IPS DF 6.9 (cell line): ENCODE measurements around the gene FILIP1.
A peak's percentile ranks its signal among the peaks of the same experiment; 100 is the strongest.

ENCODE experiments used
- DNase-seq: peaks from one replicate; pipeline ENCODE4 v3.0.0-alpha.2; 2013; ENCODE audit warnings: low read depth, low spot score
- H3K27ac ChIP-seq: one replicate; pipeline ENCODE4 v1.5.1; 2013; ENCODE audit warnings: low read length, control low read depth
- H3K27me3 ChIP-seq: 2 replicates; pipeline ENCODE4 v1.6.1; 2013; ENCODE audit warnings: mild to moderate bottlenecking, low read length; ENCODE audit not compliant: control insufficient read depth, insufficient read depth
- H3K36me3 ChIP-seq: 2 replicates; pipeline ENCODE4 v1.6.1; 2013; ENCODE audit warnings: low read length; ENCODE audit not compliant: control insufficient read depth, insufficient read depth
- H3K4me1 ChIP-seq: 2 replicates; pipeline ENCODE4 v1.6.1; 2013; ENCODE audit warnings: low read length; ENCODE audit not compliant: control insufficient read depth, insufficient read depth
- H3K4me3 ChIP-seq: 2 replicates; pipeline ENCODE4 v1.5.1; 2013; ENCODE audit warnings: mild to moderate bottlenecking, low read length
- H3K9me3 ChIP-seq: 2 replicates; pipeline ENCODE4 v1.6.1; 2013; ENCODE audit warnings: low read length, inconsistent platforms; ENCODE audit not compliant: control insufficient read depth, insufficient read depth
- WGBS: extraction: QIAGEN DNeasy Blood & Tissue Kit; methylation state at CpG from one replicate; pipeline ENCODE4 v1.1.7; 2013; ENCODE audit warnings: mixed read lengths, missing lambda C conversion rate; ENCODE audit not compliant: insufficient read length, insufficient coverage; 5-methylcytosine and 5-hydroxymethylcytosine counted together

FILIP1 gene

DNA sequence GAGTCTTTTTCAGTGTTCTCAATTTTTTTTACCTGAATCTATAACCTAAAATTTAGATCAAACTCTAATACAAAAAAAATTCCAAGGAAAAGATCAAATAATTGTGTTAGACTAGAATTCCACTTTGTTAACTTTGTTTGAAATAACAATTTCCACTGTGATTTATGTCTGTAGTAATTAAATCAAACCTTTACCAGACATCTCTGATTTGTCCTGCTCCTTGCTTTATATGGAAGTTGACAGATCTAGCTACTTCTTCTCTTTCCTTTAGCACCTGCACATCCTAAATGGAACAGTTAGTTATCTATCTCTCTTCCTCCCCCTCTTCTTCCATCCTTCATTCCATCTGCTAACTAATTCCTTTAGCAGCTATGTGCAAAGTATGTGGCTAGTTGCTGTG is 109.5 kb downstream of the FILIP1 start:
- no peaks in the 10 kb centered on the region for H3K27me3 ChIP-seq

DNA sequence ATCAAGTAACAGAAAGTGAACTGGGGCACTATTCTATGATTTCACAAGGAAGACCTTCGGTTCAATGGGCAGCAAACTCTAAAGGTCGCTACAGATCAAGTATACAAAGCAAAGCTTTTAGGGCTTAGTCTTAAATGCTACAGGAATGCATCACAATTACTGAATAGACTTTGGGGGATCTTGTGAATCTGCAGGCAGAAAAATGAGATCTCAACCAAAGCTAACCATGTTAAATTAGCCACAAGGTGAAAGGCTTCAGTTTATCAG is 111.0 kb downstream of the FILIP1 start:
- Histone ChIP-seq H3K4me1 (no peaks in the 10 kb centered on the region), H3K27me3 (no peaks in the 10 kb centered on the region), H3K9me3 (no peaks in the 10 kb centered on the region), H3K4me3 (no peak overlapping the region), H3K36me3 (no peaks in the 10 kb centered on the region), H3K27ac (no peak overlapping the region)
- no CpG with 5 or more reads among the region's 2 CpGs for WGBS
- no peak for DNase-seq

More for the DNA sequence above, 109.5 kb downstream of the FILIP1 start:
- Histone ChIP-seq H3K4me1 (no peaks in the 10 kb centered on the region), H3K27ac (no peak overlapping the region), H3K36me3 (no peaks in the 10 kb centered on the region), H3K4me3 (no peak overlapping the region), H3K9me3 (no peaks in the 10 kb centered on the region)
- no peak for DNase-seq

DNA sequence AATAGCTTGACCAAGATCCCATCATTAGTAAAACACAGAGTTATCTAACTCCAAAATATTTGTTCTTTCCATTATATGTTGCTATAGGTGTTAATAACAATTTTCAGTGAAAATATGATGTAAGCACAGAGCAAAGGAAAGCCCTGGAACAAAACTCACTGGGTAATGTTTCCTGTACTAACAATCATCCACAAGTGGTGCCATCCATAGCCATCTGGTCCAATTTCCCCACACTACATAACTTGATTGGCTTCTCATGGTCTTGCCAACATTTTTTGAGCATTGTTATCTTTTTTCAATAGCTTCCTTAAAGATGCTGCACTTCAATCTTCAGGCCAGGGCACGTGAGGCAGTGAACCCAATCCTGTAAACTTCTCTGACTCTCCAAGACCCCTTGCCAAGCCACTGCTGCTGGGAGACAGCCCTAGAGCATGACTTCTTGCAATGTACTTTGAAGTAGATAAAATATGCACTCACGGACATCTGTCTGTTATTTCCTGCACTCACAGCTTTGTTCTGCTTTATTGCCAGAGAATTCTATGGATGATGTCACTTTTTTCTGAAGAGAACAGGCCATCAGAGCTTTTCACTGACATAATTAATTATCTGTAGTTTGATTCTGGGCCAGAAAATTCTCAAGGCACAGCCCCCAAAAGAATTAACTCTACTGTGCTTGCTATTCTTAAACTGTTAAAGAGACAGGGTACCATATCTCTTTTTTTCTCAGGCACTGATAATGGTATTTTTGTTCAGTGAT is 111.5 kb downstream of the FILIP1 start:
- Histone ChIP-seq H3K36me3 (no peaks in the 10 kb centered on the region), H3K4me3 (no peak overlapping the region), H3K27ac (no peak overlapping the region), H3K27me3 (no peaks in the 10 kb centered on the region), H3K9me3 (no peaks in the 10 kb centered on the region), H3K4me1 (no peaks in the 10 kb centered on the region)
- DNase-seq = no peak
- WGBS = no CpG with 5 or more reads among the region's 2 CpGs

DNA sequence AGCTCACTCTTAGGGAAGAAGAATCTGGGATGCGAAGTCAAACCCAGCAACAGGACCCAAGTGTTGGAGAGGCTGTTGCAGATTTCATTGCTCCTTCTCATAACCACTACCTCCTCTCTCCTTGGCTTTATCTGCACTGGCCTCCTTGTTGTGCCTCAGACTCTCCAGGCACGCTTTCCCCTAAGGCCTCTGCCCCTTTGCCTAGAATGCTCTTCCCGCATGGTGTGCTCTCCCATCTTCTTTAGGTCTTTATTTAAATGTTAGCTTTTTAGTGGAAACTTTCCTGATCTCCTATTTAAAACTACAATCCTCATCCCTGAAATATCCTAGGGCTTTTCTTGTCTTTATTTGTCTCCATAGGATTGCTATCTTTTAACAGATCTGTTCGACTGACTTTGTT is 114.1 kb downstream of the FILIP1 start:
- Histone ChIP-seq H3K4me3 (no peak overlapping the region), H3K4me1 (peaks cover 7% of the 10 kb centered on the region; the same call in 1 of the 2 replicates), H3K27ac (no peak overlapping the region), H3K27me3 (no peaks in the 10 kb centered on the region), H3K9me3 (no peaks in the 10 kb centered on the region), H3K36me3 (no peaks in the 10 kb centered on the region)
- no CpG with 5 or more reads among the region's 4 CpGs for WGBS
- DNase-seq = no peak

DNA sequence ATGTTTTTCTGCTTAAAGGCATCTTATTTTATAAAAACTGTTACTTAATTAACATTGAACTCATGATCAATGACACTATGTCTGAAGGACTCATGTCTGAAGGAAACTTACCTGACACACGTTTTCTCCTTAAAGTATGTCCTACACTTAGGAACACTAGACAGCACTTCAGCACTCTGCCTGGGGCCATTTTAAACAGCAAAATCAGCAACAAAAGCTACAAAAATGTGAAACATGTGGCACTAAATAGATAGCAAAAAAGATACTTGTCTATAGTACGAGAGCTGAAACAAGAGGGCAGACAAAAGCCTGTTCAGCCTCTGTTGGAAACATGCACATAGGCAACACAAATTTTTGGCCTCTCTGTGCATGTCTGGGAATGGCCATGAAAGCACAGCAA is 115.5 kb downstream of the FILIP1 start:
- Histone ChIP-seq H3K9me3 (no peaks in the 10 kb centered on the region), H3K27me3 (no peaks in the 10 kb centered on the region), H3K4me3 (no peak overlapping the region), H3K36me3 (no peaks in the 10 kb centered on the region), H3K27ac (no peak overlapping the region), H3K4me1 (peaks cover 7% of the 10 kb centered on the region; the same call in 1 of the 2 replicates)
- WGBS = no CpG with 5 or more reads among the region's 2 CpGs
- DNase-seq = no peak

DNA sequence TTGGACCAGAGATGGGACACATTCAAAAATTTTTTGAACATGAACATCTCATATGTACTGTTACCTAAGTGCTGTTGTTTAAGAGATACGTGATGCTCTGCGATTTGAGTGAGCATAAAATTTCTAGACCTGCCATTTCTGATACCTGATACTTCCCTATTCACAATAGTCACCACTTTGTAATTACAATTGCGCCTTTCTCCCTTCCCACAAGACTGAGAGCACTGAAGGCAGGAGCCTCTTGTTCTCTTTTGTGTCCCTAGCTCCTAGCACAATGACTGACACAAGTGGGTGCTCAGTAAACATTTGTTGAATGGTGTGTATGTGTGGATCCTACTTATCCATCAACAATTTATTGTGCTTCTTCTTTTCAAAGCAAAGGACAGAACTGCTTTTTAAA is 116.2 kb downstream of the FILIP1 start:
- Histone ChIP-seq H3K9me3 (no peaks in the 10 kb centered on the region), H3K27ac (no peak overlapping the region)

DNA sequence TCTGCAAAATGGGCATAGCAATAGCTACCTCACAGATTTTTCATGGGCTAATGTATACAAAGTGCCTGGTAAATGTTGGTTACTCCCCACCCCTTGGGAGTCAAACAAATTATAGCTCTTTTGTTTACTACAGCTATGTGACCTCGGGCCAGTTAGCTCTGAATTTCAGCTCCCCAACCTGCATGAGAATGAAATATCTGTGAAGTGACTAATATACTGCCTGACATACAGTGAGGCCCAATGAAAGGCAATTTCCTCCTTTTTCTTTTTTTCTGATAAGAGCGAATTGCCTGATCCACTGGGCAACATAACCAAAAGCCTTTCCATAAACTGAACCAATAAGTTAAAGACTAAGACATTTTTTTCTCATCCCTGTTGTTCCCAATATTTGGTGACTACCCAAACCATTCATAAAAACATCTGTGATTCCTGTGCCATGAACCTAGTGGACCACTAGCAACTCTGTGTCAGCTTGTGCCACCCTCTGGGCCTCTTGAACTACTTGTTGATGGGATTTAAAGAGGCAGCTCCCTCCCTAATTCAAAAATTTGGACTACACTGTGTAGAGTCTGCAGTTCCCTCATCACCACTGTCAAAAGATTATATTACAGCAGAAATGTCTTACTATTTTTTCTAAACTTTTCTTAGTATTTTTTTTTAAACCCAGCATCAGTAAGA is 117.1 kb downstream of the FILIP1 start:
- H3K36me3 ChIP-seq = no peaks in the 10 kb centered on the region
- no peaks in the 10 kb centered on the region for H3K27me3 ChIP-seq
- peaks cover 7% of the 10 kb centered on the region; the same call in 1 of the 2 replicates for H3K4me1 ChIP-seq
- no peak for DNase-seq
- H3K27ac ChIP-seq = no peak overlapping the region
- WGBS = no CpG with 5 or more reads among the region's 2 CpGs
- H3K4me3 ChIP-seq = no peak overlapping the region
- H3K9me3 ChIP-seq = no peaks in the 10 kb centered on the region

More for the DNA sequence above, 116.2 kb downstream of the FILIP1 start:
- Histone ChIP-seq H3K36me3 (no peaks in the 10 kb centered on the region), H3K4me1 (peaks cover 7% of the 10 kb centered on the region; the same call in 1 of the 2 replicates), H3K27me3 (no peaks in the 10 kb centered on the region), H3K4me3 (no peak overlapping the region)
- DNase-seq = peak; percentile 27
- WGBS = no CpG with 5 or more reads among the region's 3 CpGs

DNA sequence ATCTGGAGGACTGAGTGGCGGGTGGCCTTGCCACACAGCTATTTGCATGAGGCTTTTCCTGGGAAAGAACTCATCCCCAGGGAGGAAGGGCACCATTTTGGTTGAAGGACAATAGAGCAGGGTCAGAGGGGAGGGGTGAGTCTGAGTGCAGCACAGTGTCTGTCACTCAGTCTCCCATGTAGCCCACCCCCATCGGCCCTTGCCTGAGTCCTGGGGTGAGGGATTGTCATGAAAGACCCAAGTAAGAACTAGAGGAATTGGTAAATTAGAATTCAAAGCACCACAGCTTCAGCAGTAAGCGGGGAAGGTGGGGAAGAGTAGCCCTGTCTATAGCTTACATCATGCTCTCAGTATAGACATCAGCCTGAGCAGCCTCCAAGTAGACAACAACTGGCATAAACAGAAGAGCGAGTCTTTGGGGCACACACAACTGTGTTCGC is 118.6 kb downstream of the FILIP1 start:
- peak; percentile 35 for DNase-seq
- H3K4me1 ChIP-seq = peaks cover 7% of the 10 kb centered on the region; the same call in 1 of the 2 replicates
- H3K27me3 ChIP-seq = no peaks in the 10 kb centered on the region
- WGBS = no CpG with 5 or more reads among the region's 5 CpGs
- no peaks in the 10 kb centered on the region for H3K36me3 ChIP-seq
- no peak overlapping the region for H3K27ac ChIP-seq
- no peak overlapping the region for H3K4me3 ChIP-seq
- H3K9me3 ChIP-seq = no peaks in the 10 kb centered on the region

DNA sequence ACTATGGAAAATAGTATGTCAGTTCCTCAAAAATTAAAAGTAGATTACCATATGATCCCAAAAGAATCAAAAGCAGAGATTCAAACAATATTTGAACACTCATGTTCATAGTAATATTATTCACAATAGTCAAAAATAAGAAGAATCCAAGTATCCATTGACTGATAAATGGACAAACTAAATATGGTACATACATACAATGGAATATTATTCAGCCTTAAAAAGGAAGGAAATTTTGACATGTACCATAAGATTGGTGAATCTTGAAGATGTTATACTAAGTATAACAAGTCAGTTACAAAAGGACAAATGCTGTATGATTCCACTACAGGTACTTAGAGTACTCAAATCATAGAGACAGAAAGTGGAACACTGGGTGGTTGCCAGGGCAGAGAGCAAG is 120.7 kb downstream of the FILIP1 start:
- Histone ChIP-seq H3K4me1 (peaks cover 7% of the 10 kb centered on the region; the same call in 1 of the 2 replicates), H3K27me3 (no peaks in the 10 kb centered on the region), H3K4me3 (no peak overlapping the region), H3K36me3 (no peaks in the 10 kb centered on the region), H3K9me3 (no peaks in the 10 kb centered on the region), H3K27ac (no peak overlapping the region)
- DNase-seq = no peak

DNA sequence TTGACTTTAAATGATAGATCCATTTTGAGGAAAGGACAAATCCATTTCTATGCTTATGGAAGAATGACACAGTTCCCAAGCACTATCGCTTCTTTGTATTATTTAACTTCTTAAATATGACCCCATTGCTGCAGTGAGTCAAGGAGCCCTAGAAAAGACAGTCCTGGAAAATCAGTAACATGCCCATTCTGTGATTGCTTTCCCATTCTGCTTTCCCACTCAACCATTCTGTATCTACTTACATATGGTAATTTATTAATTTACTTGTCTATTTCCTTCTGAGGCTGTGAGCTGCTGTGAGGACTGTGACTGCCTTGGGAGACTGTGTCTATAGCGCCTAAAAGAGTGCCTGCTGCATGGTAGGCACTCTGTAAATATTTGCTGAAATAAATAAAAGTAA is 123.6 kb downstream of the FILIP1 start:
- Histone ChIP-seq H3K27ac (no peak overlapping the region), H3K4me1 (peaks cover 1% of the 10 kb centered on the region; the same call in 1 of the 2 replicates), H3K36me3 (no peaks in the 10 kb centered on the region), H3K27me3 (no peaks in the 10 kb centered on the region), H3K9me3 (no peaks in the 10 kb centered on the region), H3K4me3 (no peak overlapping the region)
- DNase-seq = no peak
- WGBS = no CpG with 5 or more reads among the region's 2 CpGs
